HG03520 (cell line): ENCODE data around the gene ZNF558.
"Not testable (repeated sequence)": the region's sequence is repeated elsewhere in the genome, so short reads cannot be mapped to it uniquely, and the experiment has no call there.

Experiments used
- ATAC-seq: cut with Tn5 transposase; IDR thresholded peaks from one replicate; pipeline ENCODE4 v1.9.1; 2021; ENCODE audit warnings: mild to moderate bottlenecking, moderate library complexity; ENCODE audit not compliant: unreplicated experiment

ZNF558 gene

DNA sequence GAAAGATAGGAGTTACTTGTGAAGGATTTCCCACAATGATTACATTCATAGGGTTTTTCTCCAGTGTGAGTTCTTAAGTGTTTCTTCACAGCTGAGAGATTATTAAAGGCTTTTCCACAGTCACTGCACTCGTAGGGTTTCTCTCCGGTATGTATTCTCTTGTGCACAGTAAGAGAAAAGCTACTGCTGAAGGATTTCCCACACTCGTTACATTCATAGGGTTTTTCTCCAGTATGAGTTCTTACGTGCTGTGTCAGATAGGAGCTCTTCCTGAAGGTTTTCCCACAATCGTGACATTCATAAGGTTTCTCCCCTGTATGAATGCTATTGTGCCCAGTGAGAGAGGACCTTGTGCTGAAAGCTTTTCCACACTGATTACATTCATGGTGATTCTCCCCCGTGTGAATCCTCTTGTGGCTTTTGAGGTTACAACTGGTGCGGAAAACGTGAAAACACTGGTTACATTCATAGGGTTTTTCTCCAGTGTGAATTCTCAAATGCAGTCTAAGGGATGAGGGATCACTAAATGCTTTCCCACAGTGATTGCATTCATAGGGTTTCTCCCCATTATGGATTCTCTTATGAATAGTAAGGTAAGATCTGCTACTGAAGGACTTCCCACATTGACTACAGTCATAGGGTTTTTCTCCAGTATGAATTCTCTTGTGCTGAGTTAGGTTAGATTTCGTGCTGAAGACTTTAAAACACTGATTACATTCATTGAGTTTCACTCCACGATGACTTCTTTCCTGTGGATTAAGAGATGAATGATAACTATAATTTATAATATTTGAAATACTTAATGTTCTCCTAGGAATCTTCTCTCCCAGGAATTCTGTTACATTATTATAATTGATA, 20.6 kb downstream of the ZNF558 start:
- ATAC-seq, result no peak

GRCh38 chr19:8806661-8807060, 25.4 kb downstream of the ZNF558 start:
- no peak for ATAC-seq

GRCh38 chr19:8794823-8795222, 37.3 kb downstream of the ZNF558 start:
- no peak for ATAC-seq

- not testable (repeated sequence) for ATAC-seq
Measured at GRCh38 chr19:8773587-8773986, 58.5 kb downstream of the ZNF558 start.

- not testable (repeated sequence) for ATAC-seq
Measured at GRCh38 chr19:8769265-8769664, 62.8 kb downstream of the ZNF558 start.

- ATAC-seq, result not testable (repeated sequence)
Measured at GRCh38 chr19:8767257-8767656, 64.8 kb downstream of the ZNF558 start.
